ENCODE measurements around the gene RYR2.
"Not testable (repeated sequence)": the region's sequence is repeated elsewhere in the genome, so short reads cannot be mapped to it uniquely, and the experiment has no call there.

RYR2 gene

GRCh38 chr1:237151979-237152378 lies 110.0 kb downstream of the RYR2 start:
- DNase-seq = not testable (repeated sequence)

DNA sequence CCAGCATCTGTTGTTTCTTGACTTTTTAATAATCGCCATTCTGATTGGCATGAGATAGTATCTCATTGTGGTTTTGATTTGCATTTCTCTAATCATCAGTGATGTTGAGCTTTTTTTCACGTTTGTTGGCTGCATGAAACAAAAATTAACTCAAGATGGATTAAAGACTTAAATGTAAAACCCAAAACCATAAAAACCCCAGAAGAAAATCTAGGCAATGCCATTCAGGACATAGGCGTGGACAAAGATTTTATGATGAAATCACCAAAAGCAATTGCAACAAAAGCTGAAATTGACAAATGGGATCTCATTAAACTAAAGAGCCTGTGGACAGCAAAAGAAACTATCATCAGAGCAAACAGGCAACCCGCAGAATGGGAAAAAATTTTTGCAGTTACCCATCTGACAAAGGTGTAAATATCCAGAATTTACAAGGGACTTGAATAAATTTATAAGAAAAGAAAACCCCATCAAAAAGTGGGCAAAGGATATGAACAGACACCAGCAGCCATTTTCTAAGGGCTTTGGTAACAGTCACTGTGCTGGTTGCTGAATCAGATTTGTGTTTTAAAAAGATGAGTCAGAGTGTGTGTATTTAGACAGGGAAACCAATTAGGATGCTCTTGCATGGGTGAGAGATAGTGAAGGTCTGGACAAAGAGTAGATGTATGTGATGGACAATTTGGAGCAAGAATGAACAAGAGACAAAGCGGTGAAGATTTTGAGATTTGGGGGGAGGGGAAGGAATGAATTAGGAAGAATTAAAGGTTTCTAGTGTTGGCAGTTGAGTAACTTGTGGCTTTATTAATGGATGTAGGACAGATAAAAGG lies 110.7 kb downstream of the RYR2 start:
- no peak for DNase-seq

GRCh38 chr1:237154157-237154556 lies 112.2 kb downstream of the RYR2 start:
- no peak for DNase-seq

DNA sequence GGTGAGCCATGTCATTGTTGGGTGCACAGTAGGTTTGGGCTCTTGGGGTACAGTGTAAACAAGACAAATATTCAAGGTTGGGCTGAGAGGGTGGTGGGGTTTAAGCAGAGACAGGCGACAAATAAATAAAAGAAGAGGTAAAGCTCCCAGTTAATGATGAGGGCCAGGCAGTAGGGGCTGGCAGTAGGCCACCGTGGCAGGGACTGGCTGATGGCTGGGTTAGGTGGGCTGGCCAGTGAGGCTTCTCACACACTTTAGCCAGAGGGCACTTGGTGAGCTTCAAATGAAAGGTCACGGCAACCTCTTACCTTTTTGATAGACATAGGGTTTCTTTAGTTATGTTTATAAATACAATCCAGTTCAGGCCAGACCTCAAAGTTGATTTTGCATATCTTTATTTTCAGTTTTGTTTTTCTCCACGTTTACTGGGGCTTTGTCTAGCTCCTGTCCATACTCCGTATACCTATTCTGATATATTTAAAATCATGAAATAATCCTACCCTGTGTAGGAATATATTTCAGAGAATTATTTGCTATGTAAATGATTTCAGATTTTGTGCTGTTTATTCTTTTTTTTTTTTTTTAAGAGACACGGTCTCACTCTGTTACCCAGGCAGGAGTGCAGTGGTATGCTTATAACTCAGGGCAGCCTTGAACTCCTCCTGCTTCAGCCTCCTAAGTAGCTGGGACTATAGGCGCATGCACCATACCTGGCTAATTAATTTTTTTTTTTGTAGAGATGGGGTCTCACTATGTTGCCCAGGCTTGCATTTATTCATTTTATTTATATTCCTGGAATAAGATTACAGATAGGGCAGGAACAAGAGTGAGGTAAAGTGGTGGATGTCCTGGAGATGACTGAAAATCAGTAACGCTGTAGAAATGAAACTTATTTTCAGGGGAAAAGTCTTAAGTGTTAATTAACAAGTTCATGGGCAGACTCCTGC lies 122.7 kb downstream of the RYR2 start:
- DNase-seq = no peak

- no peak for DNase-seq
These were observed 124.1 kb downstream of the RYR2 start for GRCh38 chr1:237166086-237166485.

- DNase-seq = no peak
These were observed 124.7 kb downstream of the RYR2 start for GRCh38 chr1:237166593-237167101.

DNA sequence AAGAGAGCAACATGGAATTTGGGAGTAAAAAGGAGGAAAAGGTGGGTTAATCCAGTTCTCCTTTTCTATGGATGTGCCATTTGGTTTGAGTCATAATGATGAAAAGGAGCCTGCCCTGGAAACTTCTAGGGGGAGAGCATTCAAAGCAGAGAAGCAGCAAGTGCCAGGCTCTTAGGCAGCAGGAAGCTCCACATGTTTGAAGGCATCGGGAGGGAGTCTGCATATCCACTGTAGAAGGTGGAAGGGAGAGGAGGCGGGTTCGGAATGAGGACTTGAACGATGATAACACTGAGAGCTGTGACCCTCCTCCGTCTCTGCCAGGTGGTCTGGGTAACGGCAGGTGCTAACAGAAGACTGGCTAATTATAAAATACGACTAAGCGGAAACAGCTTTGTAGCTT lies 128.2 kb downstream of the RYR2 start:
- no peak for DNase-seq

GRCh38 chr1:237171454-237172117 lies 129.6 kb downstream of the RYR2 start:
- no peak for DNase-seq

GRCh38 chr1:237172118-237172485 lies 130.1 kb downstream of the RYR2 start:
- no peak for DNase-seq

DNA sequence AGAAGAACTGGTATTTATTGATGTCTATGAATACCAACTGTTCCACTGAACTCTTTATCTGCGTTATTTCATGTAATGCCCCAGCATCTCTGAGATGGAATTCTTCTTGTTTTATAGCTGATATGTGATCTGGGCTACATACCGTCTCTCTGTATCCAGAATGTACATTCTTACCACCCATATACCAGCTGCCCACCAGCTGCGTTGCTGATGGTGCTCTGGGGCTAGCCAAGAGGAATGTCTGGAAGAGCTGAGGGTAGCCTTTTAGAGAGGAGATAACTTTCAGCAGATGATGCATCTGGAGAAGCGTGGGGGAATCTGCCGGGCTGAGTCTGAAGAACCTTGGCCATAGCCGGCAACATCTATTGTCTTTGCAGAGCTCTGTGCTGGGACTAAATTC lies 137.5 kb downstream of the RYR2 start:
- DNase-seq = no peak

DNA sequence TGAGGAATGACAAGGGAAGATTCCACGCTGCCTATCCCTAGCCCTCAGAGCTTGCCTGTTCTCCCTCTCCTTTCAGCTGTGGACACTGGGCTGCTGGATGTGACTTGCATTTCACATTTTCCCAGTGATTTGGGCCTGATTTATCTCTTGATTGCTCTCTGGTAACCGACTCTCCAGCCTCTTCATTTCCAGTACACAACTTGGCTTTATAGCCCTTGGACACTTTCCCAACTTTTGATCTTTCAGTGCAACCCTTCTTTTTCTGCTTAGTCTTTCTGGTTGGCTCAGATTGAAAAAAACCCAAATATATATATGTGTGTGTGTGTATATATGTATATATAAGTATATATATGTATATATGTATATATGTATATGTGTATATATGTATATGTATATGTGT lies 138.3 kb downstream of the RYR2 start:
- no peak for DNase-seq

- no peak for DNase-seq
These were observed 139.8 kb downstream of the RYR2 start for GRCh38 chr1:237181743-237182317.

DNA sequence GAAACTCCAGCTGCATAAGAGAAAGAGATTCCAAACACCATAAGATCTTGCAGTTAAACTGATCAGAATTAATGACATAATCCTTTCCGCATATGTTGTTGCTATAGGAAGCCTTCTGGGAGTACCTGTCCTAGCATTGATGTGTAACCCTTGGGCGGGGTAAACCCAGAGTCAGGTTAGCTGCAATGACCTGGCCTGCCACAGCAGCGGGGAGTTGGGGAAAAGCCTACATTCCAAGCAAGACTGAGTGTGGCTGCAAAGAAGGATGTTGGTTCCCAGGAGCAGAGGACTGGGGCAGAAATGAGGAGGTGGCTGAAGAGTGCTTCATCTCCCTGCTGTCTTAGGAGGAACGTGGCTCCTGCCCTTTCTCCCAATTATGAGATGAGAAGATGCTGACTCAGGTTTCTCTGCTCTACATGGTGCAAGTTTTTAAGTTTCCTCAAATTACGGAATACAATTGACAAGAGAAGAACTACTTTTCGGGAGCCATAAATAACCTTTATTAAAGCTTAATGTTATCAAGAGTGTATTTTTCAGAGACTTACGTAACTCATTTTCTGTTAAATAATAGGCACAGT lies 142.1 kb downstream of the RYR2 start:
- DNase-seq = no peak

DNA sequence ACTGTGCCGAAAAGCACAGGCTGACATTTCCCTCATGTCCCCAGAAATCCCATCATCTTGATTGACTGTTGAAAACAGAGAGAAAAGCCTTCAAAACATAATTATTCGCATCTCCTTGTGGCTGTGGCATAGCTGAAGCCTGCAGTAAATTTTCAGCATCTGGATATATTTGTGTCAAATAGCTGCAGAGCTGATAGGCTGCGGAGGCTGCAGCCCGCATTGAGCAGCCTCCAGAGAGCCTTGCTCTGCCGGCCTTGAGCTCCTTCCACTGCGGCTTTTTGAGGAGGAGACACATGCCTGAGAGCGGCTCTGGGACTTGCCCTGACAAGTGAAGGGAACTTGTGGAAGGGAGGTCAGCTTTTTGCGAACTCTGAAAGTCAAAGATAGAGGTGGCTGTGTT lies 144.7 kb downstream of the RYR2 start:
- no peak for DNase-seq

DNA sequence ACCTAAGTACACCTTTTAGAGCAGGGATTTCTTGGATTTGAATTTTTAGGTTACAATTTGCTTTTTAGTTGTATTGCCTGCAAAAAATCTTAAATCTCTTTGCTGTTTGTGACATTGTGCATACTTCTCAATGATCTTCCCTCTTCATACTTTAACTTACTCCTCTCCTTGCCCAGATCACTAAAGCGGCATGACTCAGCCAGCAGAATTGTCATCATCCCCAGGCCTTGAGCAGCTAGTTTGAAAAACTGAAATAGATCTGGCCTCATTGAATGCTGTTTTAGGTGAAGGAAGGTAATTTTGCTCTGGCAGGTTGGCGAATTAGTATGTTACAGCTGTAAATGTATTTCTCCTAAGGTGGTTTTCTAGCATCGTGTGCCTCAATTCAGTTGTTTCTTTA lies 145.9 kb downstream of the RYR2 start:
- no peak for DNase-seq

DNA sequence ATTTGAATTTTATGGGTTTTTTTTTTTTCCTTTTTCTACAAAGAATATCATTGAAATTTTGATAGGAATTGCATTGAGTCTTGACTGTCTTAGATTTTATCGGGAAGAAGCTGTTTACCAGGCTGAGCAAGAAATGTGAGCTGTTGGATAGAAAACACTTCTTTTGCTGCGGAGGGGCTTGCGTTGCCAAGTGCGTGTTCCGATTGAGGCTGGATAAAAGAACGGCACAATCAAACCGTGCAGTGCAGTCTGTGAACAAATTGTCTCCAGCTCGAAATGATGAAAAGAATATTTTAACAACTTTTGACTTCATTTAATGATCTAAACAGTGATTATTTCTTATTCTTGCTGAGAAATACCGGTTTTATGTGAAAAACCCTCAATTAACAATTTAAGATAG lies 149.4 kb downstream of the RYR2 start:
- DNase-seq = no peak

DNA sequence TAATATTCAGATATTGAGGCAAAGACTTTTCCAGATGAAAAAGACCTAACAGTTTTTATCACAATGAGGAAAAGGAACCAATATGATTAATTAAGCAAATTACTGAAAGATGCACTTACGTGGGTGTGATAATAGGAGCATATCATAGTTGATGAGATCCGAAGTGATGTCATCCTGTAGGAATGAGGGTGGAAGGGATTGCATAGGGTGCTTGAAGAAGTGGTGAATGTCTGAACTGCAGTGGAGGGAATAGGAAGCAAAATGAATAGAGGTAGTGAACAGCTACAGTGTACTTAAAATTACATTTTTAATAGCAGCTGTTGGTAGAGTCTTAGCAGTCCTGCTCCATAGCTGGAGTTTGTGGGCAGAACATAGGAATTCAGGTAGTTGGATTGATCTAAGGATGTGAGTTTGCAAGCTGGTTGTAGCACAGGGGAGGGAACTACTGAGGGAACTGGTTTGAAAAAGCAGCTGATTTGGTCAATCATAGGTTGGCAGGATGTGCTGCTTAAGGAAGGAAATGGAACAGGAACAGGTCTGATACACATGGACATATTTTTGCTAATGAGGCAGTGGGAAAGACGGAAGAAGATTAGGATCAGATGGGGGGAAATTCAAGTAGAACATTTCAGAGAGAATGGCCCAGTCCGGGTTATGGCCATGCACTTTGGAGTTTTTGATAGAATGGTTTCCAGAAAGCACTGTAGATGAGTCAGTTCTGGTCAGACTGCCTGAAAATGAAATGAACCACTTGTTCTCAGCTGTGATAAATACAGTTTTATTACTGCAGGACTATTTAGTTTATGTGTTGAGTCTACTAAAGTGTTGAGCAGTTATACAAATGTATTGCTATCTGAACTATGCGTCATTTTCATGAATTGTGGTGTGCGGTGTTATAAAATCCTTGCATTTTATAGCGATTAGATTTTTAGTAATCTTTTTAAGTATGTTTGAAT lies 155.8 kb downstream of the RYR2 start:
- no peak for DNase-seq

DNA sequence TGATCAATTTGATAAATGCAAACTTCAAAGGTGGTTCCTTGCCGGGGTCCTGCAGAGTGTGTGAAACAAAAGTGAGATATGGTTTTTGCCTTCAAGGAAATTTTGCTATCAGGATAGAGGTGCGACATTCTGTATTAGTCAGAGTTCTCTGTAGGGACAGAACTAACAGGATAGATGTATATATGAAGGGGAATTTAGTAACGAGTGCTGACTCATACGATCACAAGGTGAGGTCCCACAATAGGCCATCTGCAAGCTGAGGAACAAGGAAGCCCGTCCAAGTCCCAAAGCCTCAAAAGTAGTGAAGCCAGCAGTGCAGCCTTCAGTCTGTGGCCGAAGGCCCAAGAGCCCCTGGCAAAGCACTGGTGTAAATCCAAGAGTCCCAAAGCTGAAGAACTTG lies 157.0 kb downstream of the RYR2 start:
- no peak for DNase-seq

DNA sequence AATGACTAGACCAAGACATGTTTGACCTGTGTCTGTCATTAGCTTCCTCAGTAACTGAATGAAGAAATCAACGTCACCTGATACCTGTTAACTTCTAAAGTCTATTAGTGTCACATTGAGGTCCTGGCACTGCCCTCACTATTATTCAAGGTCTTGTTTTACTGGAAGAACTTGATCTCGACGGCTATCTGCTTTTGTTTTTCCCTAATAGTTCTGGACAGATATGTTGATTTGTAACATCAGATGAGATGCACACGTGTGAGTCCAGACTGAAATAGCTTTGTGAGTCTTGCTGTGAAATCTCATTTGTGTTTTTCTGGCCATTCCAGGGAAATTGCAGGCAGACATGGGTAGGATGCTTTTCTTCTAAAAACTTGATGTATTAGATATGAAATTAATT lies 159.2 kb downstream of the RYR2 start:
- no peak for DNase-seq

- DNase-seq = no peak
These were observed 162.9 kb downstream of the RYR2 start for GRCh38 chr1:237204841-237205240.

GRCh38 chr1:237205400-237206064 lies 163.5 kb downstream of the RYR2 start:
- no peak for DNase-seq

Data from HCEC 1CT (cell line).